Suprapubic skin (tissue), 4 donors: ENCODE measurements around the gene MYO7B. TPM values are rescaled to one million over a fixed set of nuclear protein-coding genes. Genes with fewer than 3 reads are reported as not detected.

Source experiments
- DNase-seq, 2 donors: peaks; one replicate each; pipeline ENCODE4 v3.0.0-alpha.2; 2019; ENCODE audit warnings: low spot score in 2 of 2
- H3K27ac ChIP-seq: fragments of 200-600 bp; sonication (generic); one replicate; pipeline ENCODE4 v1.5.1; 2019
- H3K27me3 ChIP-seq: fragments of 200-600 bp; sonication (generic); one replicate; pipeline ENCODE4 v1.5.1; 2019
- H3K36me3 ChIP-seq: fragments of 200-600 bp; sonication (generic); one replicate; pipeline ENCODE4 v1.5.1; 2019
- H3K4me1 ChIP-seq: fragments of 200-600 bp; sonication (generic); one replicate; pipeline ENCODE4 v1.5.1; 2019
- H3K4me3 ChIP-seq: fragments of 200-600 bp; sonication (generic); one replicate; pipeline ENCODE4 v1.5.1; 2019; ENCODE audit warnings: mild to moderate bottlenecking
- H3K9me3 ChIP-seq: fragments of 200-600 bp; sonication (generic); one replicate; pipeline ENCODE4 v1.5.1; 2019
- EP300 ChIP-seq: sonication (generic); formaldehyde crosslinking; IDR thresholded peaks from one replicate; pipeline ENCODE4 v1.6.1; 2017; ENCODE audit warnings: antibody characterized with exemption
- POLR2A ChIP-seq, 2 donors: fragments of 450-650 bp; IDR thresholded peaks; one replicate each; pipeline ENCODE4 v1.6.1; 2017; ENCODE audit warnings: antibody characterized with exemption in 2 of 2, mild to moderate bottlenecking in 2 of 2, moderate library complexity in 2 of 2
- POLR2AphosphoS5 ChIP-seq, 3 donors: sonication (generic); formaldehyde crosslinking; IDR thresholded peaks; one replicate each; pipeline ENCODE4 v1.6.1; 2017; ENCODE audit warnings: antibody characterized with exemption in 3 of 3
- WGBS: methylation state at CpG from one replicate; pipeline ENCODE4 v1.1.5; 2018; 5-methylcytosine and 5-hydroxymethylcytosine counted together
- total RNA-seq, 4 donors: library from RNA; depleted of rRNA; stranded (reverse); fragments of >200 nt; gene quantifications; one replicate each; pipeline ENCODE4 v1.1.0, GENCODE V29; 2016
- TF ChIP-seq, protein P1 (sequence below), 2 donors: fragments of 200-600 bp in 1 of 2; fragments of 450-650 bp in 1 of 2; sonication (generic) in 1 of 2; IDR thresholded peaks; one replicate each; pipeline ENCODE4 v1.5.1; 2016 to 2019; ENCODE audit warnings: antibody characterized with exemption in 2 of 2, mild to moderate bottlenecking in 1 of 2, moderate library complexity in 1 of 2

The MYO7B gene
- total RNA-seq, 4 donors from 2014 or later: 0.72 to 4.7 (median 3.6) TPM

DNA sequence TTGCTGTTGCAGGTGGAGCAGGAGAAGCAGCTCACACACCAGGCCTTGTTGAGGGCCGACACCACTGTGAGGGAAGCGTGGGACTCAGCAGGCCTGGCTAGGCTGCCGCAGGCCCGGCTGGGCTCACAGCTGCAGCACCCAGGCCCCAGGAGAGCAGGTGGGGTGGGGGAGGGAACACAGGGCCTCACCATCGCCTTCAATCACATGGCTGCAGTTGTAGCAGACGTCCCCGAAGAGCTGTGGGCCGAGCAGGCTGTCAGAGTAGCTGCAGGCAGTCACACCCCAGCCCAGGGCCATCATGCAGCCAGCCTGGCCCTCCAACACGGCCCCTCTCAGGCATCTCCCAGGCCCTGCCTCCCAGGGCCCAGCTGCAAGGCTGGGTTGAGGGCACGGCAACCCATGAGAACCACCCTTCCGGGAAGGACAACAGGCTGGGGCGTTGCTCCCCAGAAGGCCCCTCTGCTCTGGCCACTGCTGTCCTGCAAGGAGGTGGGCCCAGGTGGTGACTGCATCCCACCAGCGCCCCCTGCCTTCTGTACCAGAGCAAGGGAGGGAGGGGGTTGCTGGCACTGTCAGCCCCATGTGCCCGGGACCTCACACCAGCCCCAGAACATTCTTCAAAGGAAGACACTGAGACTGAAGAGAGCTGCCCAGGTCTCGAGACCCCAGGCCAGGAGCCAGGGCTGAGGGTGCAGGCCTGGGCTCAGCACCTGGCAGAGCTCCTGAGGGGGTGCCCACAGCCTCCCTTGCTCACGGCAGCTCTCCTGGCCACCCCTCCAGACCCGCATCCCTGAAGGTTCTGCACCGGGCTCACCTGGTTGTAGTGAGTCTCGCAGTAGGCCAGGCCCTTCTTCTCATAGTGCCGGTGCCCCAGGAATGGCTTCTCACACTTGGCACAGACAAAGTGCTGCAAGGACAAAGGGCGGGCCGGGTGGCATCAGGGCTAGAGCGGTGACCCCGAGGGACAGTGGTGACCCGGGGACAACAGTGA is 104.9 kb downstream of the MYO7B start:
- H3K27ac ChIP-seq: no peak overlapping the region
- no peaks in the 10 kb centered on the region for H3K9me3 ChIP-seq
- H3K36me3 ChIP-seq: no peaks in the 10 kb centered on the region
- peaks cover 18% of the 10 kb centered on the region for H3K4me1 ChIP-seq
- DNase-seq: no peak
- no peaks in the 10 kb centered on the region for H3K27me3 ChIP-seq
- WGBS: 67% methylated on average over 6 of the region's 25 CpGs
- no peak for TF ChIP-seq EP300
- H3K4me3 ChIP-seq: no peak overlapping the region

DNA sequence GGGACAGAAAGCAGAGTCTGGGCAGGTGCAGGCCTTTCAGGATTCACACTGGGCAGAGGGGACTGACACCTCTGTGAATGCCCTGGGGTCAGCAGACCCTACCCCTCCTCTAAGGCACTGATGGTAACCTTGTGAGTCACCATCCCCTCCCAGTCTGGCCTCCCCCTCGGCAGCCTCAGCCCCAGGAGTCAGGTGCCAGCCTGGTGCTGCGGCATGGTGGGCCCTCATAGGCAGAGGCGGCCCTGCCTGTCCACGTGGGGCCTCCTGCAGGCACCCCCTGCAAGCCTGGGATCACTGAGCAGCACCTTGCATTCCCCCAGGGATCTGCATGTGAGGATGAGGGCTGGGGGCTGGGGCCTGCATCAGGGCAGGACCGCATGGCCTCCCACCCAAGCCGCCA is 105.7 kb downstream of the MYO7B start:
- no peak overlapping the region for H3K27ac ChIP-seq
- no peaks in the 10 kb centered on the region for H3K9me3 ChIP-seq
- H3K4me1 ChIP-seq: peaks cover 21% of the 10 kb centered on the region
- H3K27me3 ChIP-seq: no peaks in the 10 kb centered on the region
- no peak overlapping the region for H3K4me3 ChIP-seq
- H3K36me3 ChIP-seq: no peaks in the 10 kb centered on the region
- TF ChIP-seq EP300 (no peak), POLR2AphosphoS5 (IDR thresholded peaks at IDR 0.05) (no peak), POLR2A (IDR thresholded peaks at IDR 0.05) (no peak)
- TF ChIP-seq, protein P1, sequence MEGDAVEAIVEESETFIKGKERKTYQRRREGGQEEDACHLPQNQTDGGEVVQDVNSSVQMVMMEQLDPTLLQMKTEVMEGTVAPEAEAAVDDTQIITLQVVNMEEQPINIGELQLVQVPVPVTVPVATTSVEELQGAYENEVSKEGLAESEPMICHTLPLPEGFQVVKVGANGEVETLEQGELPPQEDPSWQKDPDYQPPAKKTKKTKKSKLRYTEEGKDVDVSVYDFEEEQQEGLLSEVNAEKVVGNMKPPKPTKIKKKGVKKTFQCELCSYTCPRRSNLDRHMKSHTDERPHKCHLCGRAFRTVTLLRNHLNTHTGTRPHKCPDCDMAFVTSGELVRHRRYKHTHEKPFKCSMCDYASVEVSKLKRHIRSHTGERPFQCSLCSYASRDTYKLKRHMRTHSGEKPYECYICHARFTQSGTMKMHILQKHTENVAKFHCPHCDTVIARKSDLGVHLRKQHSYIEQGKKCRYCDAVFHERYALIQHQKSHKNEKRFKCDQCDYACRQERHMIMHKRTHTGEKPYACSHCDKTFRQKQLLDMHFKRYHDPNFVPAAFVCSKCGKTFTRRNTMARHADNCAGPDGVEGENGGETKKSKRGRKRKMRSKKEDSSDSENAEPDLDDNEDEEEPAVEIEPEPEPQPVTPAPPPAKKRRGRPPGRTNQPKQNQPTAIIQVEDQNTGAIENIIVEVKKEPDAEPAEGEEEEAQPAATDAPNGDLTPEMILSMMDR (IDR thresholded peaks at IDR 0.05): no peak
- WGBS: 60% methylated on average over 3 of the region's 6 CpGs
- DNase-seq: no peak

DNA sequence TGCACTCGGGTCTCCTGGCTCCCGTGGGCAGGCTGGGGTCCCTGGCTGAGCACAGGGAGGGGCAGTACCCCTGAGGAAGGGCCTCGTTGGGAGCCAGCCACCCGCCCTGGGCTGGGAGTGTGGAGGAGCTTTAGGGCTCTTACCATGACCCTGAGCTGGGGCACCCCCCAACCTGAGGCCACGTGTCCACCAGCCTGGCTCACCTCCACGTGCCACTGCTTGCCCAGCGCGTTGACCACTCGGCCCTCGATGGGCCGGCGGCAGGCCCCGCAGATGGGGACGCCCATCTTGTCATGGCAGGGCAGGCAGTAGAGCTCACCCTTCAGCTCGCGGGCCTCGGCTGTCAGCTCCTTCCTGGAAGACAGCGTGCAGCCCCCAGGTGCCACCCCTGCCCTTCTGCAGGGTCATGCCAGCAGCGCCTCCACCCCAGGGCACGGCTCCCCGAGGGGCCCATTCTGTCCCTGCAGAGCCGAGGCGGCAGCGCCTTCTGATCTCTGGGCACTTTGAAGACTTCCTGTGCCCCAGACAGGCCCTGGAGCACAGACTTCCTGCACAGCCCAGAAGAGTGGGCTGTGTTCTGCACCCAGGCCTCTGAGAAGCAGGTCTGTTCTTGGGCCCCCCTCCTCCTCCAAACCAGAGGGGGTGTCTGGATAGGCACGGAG is 106.5 kb downstream of the MYO7B start:
- DNase-seq: no peak
- H3K36me3 ChIP-seq: no peaks in the 10 kb centered on the region
- H3K4me1 ChIP-seq: peaks cover 19% of the 10 kb centered on the region
- no peaks in the 10 kb centered on the region for H3K27me3 ChIP-seq
- H3K27ac ChIP-seq: no peak overlapping the region
- no peaks in the 10 kb centered on the region for H3K9me3 ChIP-seq
- 33% methylated on average over 6 of the region's 25 CpGs for WGBS
- no peak overlapping the region for H3K4me3 ChIP-seq
- TF ChIP-seq POLR2AphosphoS5 (IDR thresholded peaks at IDR 0.05): no peak

DNA sequence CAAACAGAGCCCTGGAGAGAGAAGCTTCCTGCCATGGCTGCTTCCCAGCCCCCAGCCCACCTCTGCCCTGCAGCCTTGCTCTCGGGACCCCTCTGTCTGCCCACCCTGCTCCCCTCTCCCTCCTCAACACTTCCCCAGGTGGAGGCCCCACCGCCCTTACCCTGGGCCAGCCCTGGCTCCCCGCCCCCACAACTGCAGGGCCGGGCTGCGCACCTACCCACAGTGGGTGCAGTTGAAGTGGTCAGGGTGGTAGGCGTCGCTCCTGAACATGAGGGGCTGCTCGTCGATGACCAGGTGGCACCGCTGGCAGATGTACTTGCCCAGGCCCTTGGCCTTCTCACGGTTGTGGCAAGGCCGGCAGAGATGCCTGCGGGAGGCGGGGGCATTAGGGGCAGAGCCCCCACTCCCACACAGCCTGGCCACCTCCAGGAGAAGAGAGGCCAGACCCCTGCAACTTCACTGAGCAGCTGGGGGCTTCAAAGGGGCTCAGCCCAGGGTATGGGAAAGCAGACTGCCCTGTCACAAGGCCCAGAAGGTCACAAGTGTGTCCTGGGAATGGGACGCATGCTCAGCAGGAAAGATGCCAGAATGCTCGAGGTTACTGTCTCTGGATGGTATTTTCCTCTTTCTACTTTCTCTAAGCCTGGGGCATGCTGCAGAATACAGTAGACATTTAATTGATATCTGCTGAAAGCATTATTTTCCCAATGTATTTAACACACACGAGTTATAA is 107.4 kb downstream of the MYO7B start:
- DNase-seq: no peak
- TF ChIP-seq, protein P1 (IDR thresholded peaks at IDR 0.05): no peak
- TF ChIP-seq POLR2A (IDR thresholded peaks at IDR 0.05) (no peak), POLR2AphosphoS5 (IDR thresholded peaks at IDR 0.05) (no peak), EP300 (no peak)
- Histone ChIP-seq H3K27ac (no peak overlapping the region), H3K36me3 (no peaks in the 10 kb centered on the region), H3K9me3 (no peaks in the 10 kb centered on the region), H3K27me3 (no peaks in the 10 kb centered on the region), H3K4me3 (no peak overlapping the region), H3K4me1 (peaks cover 17% of the 10 kb centered on the region)
- 76% methylated on average over 9 of the region's 17 CpGs for WGBS

DNA sequence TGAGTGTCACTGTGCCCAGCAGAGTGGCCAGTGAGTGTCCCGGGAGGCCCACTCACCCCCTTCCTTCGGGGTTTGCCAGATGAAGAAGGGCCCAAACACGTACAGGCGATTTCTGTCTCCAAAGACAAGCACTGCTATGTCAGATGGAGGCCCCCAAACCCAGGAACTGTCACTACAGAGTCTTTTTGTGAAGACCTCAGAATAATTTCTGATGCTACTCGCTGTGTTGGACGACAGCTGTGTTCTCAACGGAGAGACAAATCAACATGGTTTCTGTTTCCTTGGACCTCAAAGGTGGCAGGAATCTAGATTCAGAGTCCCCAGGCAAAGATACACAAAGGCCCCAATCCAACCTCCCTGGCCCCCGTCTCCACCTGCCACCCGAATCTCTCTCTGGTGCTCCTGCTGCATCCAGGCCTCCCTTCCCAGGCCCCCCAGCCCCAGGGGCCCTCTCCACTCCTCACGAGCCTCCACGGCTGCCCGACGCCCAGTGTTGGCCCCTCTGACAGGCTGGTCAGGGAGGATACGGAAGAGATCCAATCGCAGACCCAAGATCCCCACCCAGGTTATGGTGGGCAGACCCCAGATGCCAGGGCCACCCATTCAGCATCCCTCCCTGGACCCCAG is 108.1 kb downstream of the MYO7B start:
- no peak for TF ChIP-seq POLR2AphosphoS5 (IDR thresholded peaks at IDR 0.05)
- TF ChIP-seq, protein P1 (IDR thresholded peaks at IDR 0.05): no peak
- no peak for TF ChIP-seq EP300
- no peak for TF ChIP-seq POLR2A (IDR thresholded peaks at IDR 0.05)
- no peaks in the 10 kb centered on the region for H3K27me3 ChIP-seq
- H3K4me1 ChIP-seq: peaks cover 16% of the 10 kb centered on the region
- H3K4me3 ChIP-seq: no peak overlapping the region
- H3K9me3 ChIP-seq: no peaks in the 10 kb centered on the region
- no peak for DNase-seq
- no peak overlapping the region for H3K27ac ChIP-seq
- H3K36me3 ChIP-seq: no peaks in the 10 kb centered on the region
- WGBS: 93% methylated on average over 15 of the region's 15 CpGs
